Adrenal gland (tissue), 12 donors: ENCODE data around the gene TBC1D9B. TPM values are rescaled to one million over a fixed set of nuclear protein-coding genes. Genes with fewer than 3 reads are reported as not detected.

Experiments
- DNase-seq, 7 donors: peaks; one replicate each; pipeline ENCODE4 v3.0.0-alpha.2; 2019 to 2020
- H3K27ac ChIP-seq, 5 donors: fragments of 200-600 bp; sonication (generic) in 4 of 5; 1 replicate in 3 of 5; 2 replicates in 2 of 5; pipeline versions ENCODE4 v1.5.1 to v1.8.0; 2016 to 2020; ENCODE audit warnings: mild to moderate bottlenecking in 1 of 5
- H3K27me3 ChIP-seq: fragments of 200-600 bp; 2 replicates; pipeline ENCODE4 v1.8.0; 2021
- H3K36me3 ChIP-seq, 2 donors: fragments of 200-600 bp; replicated peaks in 1 of 2; 1 replicate in 1 of 2; 2 replicates in 1 of 2; pipeline versions ENCODE4 v1.5.1 to v1.8.0; 2018 to 2022
- H3K4me1 ChIP-seq, 2 donors: fragments of 200-600 bp; replicated peaks in 1 of 2; 1 replicate in 1 of 2; 2 replicates in 1 of 2; pipeline versions ENCODE4 v1.5.1 to v1.8.0; 2018 to 2021
- H3K4me3 ChIP-seq, 4 donors: fragments of 200-600 bp; sonication (generic) in 3 of 4; one replicate each; pipeline ENCODE4 v1.5.1; 2016 to 2018
- H3K9me3 ChIP-seq, 3 donors: fragments of 200-600 bp; sonication (generic) in 1 of 3; replicated peaks in 1 of 3; 1 replicate in 2 of 3; 2 replicates in 1 of 3; pipeline versions ENCODE4 v1.5.1 to v1.8.0; 2016 to 2021
- POLR2A ChIP-seq, 2 donors: fragments of 450-650 bp; IDR thresholded peaks; one replicate each; pipeline ENCODE4 v1.6.1; 2017; ENCODE audit warnings: antibody characterized with exemption in 2 of 2, mild to moderate bottlenecking in 2 of 2, moderate library complexity in 1 of 2
- WGBS, 4 donors: extraction: QIAGEN DNeasy Blood & Tissue Kit in 2 of 4; methylation state at CpG; one replicate each; pipeline versions ENCODE4 v1.1.5 to v1.1.7; 2013 to 2017; 5-methylcytosine and 5-hydroxymethylcytosine counted together
- intact Hi-C, 2 donors: fragments of 100-400 bp; cut with DNase I; formaldehyde crosslinking; loops; one replicate each; pipeline versions ENCODE4 v1.14.1 to v1.15.0; 2022 to 2023
- polyA plus RNA-seq, 3 donors: library from polyadenylated mRNA; stranded (reverse); fragments of 200-250 nt in 2 of 3; fragments of 350-450 nt in 1 of 3; fragmentation: Illumina TruSeq in 1 of 3; extraction: RNeasy Lipid Tissue Mini Kit (QIAGEN cat#74804) in 1 of 3; gene quantifications; one replicate each; pipeline ENCODE4 v1.2.3, GENCODE V29; 2013 to 2014
- total RNA-seq, 9 donors: library from RNA; depleted of rRNA in 4 of 9; stranded (reverse); fragments of >200 nt in 4 of 9; fragments of 120-200 nt in 1 of 9; fragmentation: NEBNext Ultra II Directional in 1 of 9; extraction: Animal tissue kit (Norgen Biotek cat#: 25700) in 1 of 9; gene quantifications; one replicate each; pipeline versions ENCODE4 v1.1.0 to v1.2.4, GENCODE V29; 2013 to 2023
- TF ChIP-seq, protein P1 (sequence below), 6 experiments: fragments of 450-650 bp in 4 of 6; fragments of 200-600 bp in 2 of 6; sonication (generic) in 1 of 6; IDR thresholded peaks; 1 replicate in 5 of 6; 2 replicates in 1 of 6; pipeline versions ENCODE4 v1.5.1 to v1.8.0; 2016 to 2021; ENCODE audit warnings: antibody characterized with exemption in 6 of 6, mild to moderate bottlenecking in 2 of 6, moderate library complexity in 1 of 6
- donor health status: healthy with polysubstance abuse.
- donor health status: Bipolar disorder and iron deficiency.
- donor health status: DM: yes; HTN: yes; CAD: no.
- donor health status: DM: no; HTN: no; CAD: no.
- donor health status: DM: no; HTN: no; CAD: no.
- donor health status: DM: yes; HTN: yes; CAD: no.

The TBC1D9B gene
- total and polyA plus RNA-seq, 12 donors = 30.7 to 192 (median 128) TPM

GRCh38 chr5:179819296-179820126, 88.2 kb downstream of the TBC1D9B start:
- Histone ChIP-seq H3K27me3 (no peaks in the 10 kb centered on the region), H3K36me3 (peaks cover 0 to 22% of the 10 kb centered on the region in 2 donors), H3K27ac (peak overlapping the region; percentile 97 to 100 (median 99)), H3K4me1 (peaks cover 63% of the 10 kb centered on the region in 2 donors), H3K4me3 (peak overlapping the region in 2 of 4 donors; percentile 21 to 99), H3K9me3 (no peaks in the 10 kb centered on the region)
- DNase-seq = peak; percentile 85 to 92 (median 89)
- intact Hi-C loops = loop anchor here in 1 of 2 donors (10.0 kb wide), 1 partner anchor 85 kb away; the partner anchor contains the start of gene TBC1D9B
- 17 to 22% (median 18%) methylated on average over 18 to 26 of the region's 26 CpGs; no CpG with 5 or more reads in 1 of the 4 donors for WGBS, 4 donors
- TF ChIP-seq POLR2A (IDR thresholded peaks at IDR 0.05) = peak in 1 of 2 donors; percentile 17
- TF ChIP-seq, protein P1, sequence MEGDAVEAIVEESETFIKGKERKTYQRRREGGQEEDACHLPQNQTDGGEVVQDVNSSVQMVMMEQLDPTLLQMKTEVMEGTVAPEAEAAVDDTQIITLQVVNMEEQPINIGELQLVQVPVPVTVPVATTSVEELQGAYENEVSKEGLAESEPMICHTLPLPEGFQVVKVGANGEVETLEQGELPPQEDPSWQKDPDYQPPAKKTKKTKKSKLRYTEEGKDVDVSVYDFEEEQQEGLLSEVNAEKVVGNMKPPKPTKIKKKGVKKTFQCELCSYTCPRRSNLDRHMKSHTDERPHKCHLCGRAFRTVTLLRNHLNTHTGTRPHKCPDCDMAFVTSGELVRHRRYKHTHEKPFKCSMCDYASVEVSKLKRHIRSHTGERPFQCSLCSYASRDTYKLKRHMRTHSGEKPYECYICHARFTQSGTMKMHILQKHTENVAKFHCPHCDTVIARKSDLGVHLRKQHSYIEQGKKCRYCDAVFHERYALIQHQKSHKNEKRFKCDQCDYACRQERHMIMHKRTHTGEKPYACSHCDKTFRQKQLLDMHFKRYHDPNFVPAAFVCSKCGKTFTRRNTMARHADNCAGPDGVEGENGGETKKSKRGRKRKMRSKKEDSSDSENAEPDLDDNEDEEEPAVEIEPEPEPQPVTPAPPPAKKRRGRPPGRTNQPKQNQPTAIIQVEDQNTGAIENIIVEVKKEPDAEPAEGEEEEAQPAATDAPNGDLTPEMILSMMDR (IDR thresholded peaks at IDR 0.05) = peak in 1 of 6 experiments; percentile 4

GRCh38 chr5:179818746-179819295, 88.9 kb downstream of the TBC1D9B start:
- H3K27me3 ChIP-seq = no peaks in the 10 kb centered on the region
- WGBS, 4 donors = 0 to 2% (median 0%) methylated on average over 3 to 35 of the region's 35 CpGs
- intact Hi-C loops = no loop called here
- peak; percentile 97 to 98 (median 97) for DNase-seq
- H3K9me3 ChIP-seq = no peaks in the 10 kb centered on the region
- TF ChIP-seq, protein P1 (IDR thresholded peaks at IDR 0.05) = no peak
- peak in 1 of 2 donors; percentile 51 for TF ChIP-seq POLR2A (IDR thresholded peaks at IDR 0.05)
- H3K4me1 ChIP-seq = peaks cover 56% of the 10 kb centered on the region in 2 donors
- peak overlapping the region in 2 of 4 donors; percentile 34 to 99 for H3K4me3 ChIP-seq
- H3K27ac ChIP-seq = peak overlapping the region; percentile 97 to 100 (median 99)
- H3K36me3 ChIP-seq = peaks cover 0 to 16% of the 10 kb centered on the region in 2 donors

GRCh38 chr5:179817890-179818745, 89.6 kb downstream of the TBC1D9B start:
- no peaks in the 10 kb centered on the region for H3K27me3 ChIP-seq
- H3K9me3 ChIP-seq = no peaks in the 10 kb centered on the region
- DNase-seq = no peak
- peaks cover 0 to 9% of the 10 kb centered on the region in 2 donors for H3K36me3 ChIP-seq
- peak overlapping the region in 2 of 4 donors; percentile 34 to 99 for H3K4me3 ChIP-seq
- H3K27ac ChIP-seq = peak overlapping the region; percentile 97 to 100 (median 99)
- peaks cover 49% of the 10 kb centered on the region in 2 donors for H3K4me1 ChIP-seq
- no peak for TF ChIP-seq POLR2A (IDR thresholded peaks at IDR 0.05)
- TF ChIP-seq, protein P1 (IDR thresholded peaks at IDR 0.05) = no peak
- WGBS, 4 donors = 47 to 62% (median 55%) methylated on average over 13 to 14 of the region's 14 CpGs
- intact Hi-C loops = no loop called here
